Mesenchymal stem cell (in vitro differentiated cells and primary cell): ENCODE measurements around the gene LIMK1.

Experiments
- DNase-seq: peaks from one replicate; pipeline ENCODE4 v3.0.0-alpha.2; 2013
- H2AFZ ChIP-seq: one replicate; pipeline ENCODE4 v1.6.1; 2013; ENCODE audit warnings: low read depth, mild to moderate bottlenecking, control low read depth, inconsistent platforms, low read length, moderate library complexity
- H2AK5ac ChIP-seq: 2 replicates; pipeline ENCODE4 v1.6.1; 2013; ENCODE audit warnings: low read length, moderate library complexity, mild to moderate bottlenecking, inconsistent platforms; ENCODE audit not compliant: severe bottlenecking
- H2BK120ac ChIP-seq: one replicate; pipeline ENCODE4 v1.6.1; 2013; ENCODE audit warnings: low read depth, mild to moderate bottlenecking, inconsistent platforms, low read length, moderate library complexity
- H2BK12ac ChIP-seq, 2 experiments: one replicate each; pipeline ENCODE4 v1.6.1; 2013; ENCODE audit warnings: inconsistent platforms in 2 of 2, low read length in 2 of 2, mild to moderate bottlenecking in 2 of 2, moderate library complexity in 2 of 2, control low read depth in 1 of 2
- H2BK15ac ChIP-seq: one replicate; pipeline ENCODE4 v1.6.1; 2013; ENCODE audit warnings: mild to moderate bottlenecking, low read depth, inconsistent platforms; ENCODE audit not compliant: poor library complexity, severe bottlenecking
- H2BK5ac ChIP-seq: 2 replicates; pipeline ENCODE4 v1.6.1; 2013; ENCODE audit warnings: low read depth, mild to moderate bottlenecking, low read length, control low read depth, inconsistent platforms; ENCODE audit not compliant: poor library complexity, severe bottlenecking
- H3K14ac ChIP-seq, 2 experiments: one replicate each; pipeline ENCODE4 v1.6.1; 2013; ENCODE audit warnings: inconsistent platforms in 2 of 2, low read length in 2 of 2, control low read depth in 1 of 2, mild to moderate bottlenecking in 1 of 2, moderate library complexity in 1 of 2
- H3K18ac ChIP-seq, 2 experiments: one replicate each; pipeline ENCODE4 v1.6.1; 2013; ENCODE audit warnings: inconsistent platforms in 2 of 2, low read length in 2 of 2, control low read depth in 1 of 2, low read depth in 1 of 2, mild to moderate bottlenecking in 1 of 2
- H3K23ac ChIP-seq, 2 experiments: one replicate each; pipeline ENCODE4 v1.6.1; 2013; ENCODE audit warnings: inconsistent platforms in 2 of 2, low read length in 2 of 2, mild to moderate bottlenecking in 2 of 2, moderate library complexity in 2 of 2, control low read depth in 1 of 2
- H3K27ac ChIP-seq: 2 replicates; pipeline ENCODE4 v1.5.1; 2013; ENCODE audit warnings: mild to moderate bottlenecking, moderate library complexity, low read length, control low read depth, inconsistent platforms; ENCODE audit not compliant: poor library complexity, severe bottlenecking
- H3K27me3 ChIP-seq, 2 experiments: 2 replicates each; pipeline versions ENCODE4 v1.6.1 to v1.7.0; 2013; ENCODE audit warnings: low read length in 2 of 2, mild to moderate bottlenecking in 2 of 2, moderate library complexity in 2 of 2, control low read depth in 1 of 2, inconsistent platforms in 1 of 2; ENCODE audit not compliant: control insufficient read depth in 1 of 2, insufficient read depth in 1 of 2
- H3K36me3 ChIP-seq, 2 experiments: 2 replicates each; pipeline versions ENCODE4 v1.6.1 to v1.7.0; 2013; ENCODE audit warnings: low read length in 2 of 2, control low read depth in 1 of 2, inconsistent platforms in 1 of 2, low read depth in 1 of 2, mild to moderate bottlenecking in 1 of 2; ENCODE audit not compliant: insufficient read depth in 2 of 2, control insufficient read depth in 1 of 2
- H3K4ac ChIP-seq, 2 experiments: one replicate each; pipeline ENCODE4 v1.6.1; 2013; ENCODE audit warnings: inconsistent platforms in 2 of 2, low read length in 2 of 2, mild to moderate bottlenecking in 2 of 2, moderate library complexity in 2 of 2, control low read depth in 1 of 2, low read depth in 1 of 2
- H3K4me1 ChIP-seq: 2 replicates; pipeline ENCODE4 v1.6.1; 2013; ENCODE audit warnings: low read depth, low read length, control low read depth; ENCODE audit not compliant: control insufficient read depth, insufficient read depth
- H3K4me2 ChIP-seq: 2 replicates; pipeline ENCODE4 v1.6.1; 2013; ENCODE audit warnings: low read length, mild to moderate bottlenecking, inconsistent platforms; ENCODE audit not compliant: poor library complexity, severe bottlenecking
- H3K4me3 ChIP-seq, 2 experiments: 2 replicates each; pipeline versions ENCODE4 v1.5.1 to v1.7.0; 2013; ENCODE audit warnings: low read length in 2 of 2, mild to moderate bottlenecking in 2 of 2, control low read depth in 1 of 2, low read depth in 1 of 2; ENCODE audit not compliant: insufficient read depth in 1 of 2
- H3K79me1 ChIP-seq: replicated peaks from 2 replicates; pipeline ENCODE4 v1.6.1; 2013; ENCODE audit warnings: mild to moderate bottlenecking, control low read depth, low read length, inconsistent platforms; ENCODE audit not compliant: poor library complexity, severe bottlenecking
- H3K9ac ChIP-seq: 2 replicates; pipeline ENCODE4 v1.7.0; 2013; ENCODE audit warnings: mild to moderate bottlenecking, low read length, moderate library complexity
- H3K9me3 ChIP-seq: 2 replicates; pipeline ENCODE4 v1.7.0; 2013; ENCODE audit warnings: mild to moderate bottlenecking, low read length; ENCODE audit not compliant: control insufficient read depth
- H4K8ac ChIP-seq: one replicate; pipeline ENCODE4 v1.6.1; 2013; ENCODE audit warnings: inconsistent platforms, mild to moderate bottlenecking, low read length, moderate library complexity
- H4K91ac ChIP-seq: one replicate; pipeline ENCODE4 v1.6.1; 2013; ENCODE audit warnings: mild to moderate bottlenecking, low read length, inconsistent platforms
- WGBS: methylation state at CpG from one replicate; pipeline ENCODE4 v1.1.7; 2013; ENCODE audit warnings: mixed read lengths; 5-methylcytosine and 5-hydroxymethylcytosine counted together

LIMK1 gene

GRCh38 chr7:74130518-74130917 lies 46.9 kb downstream of the LIMK1 start:
- Histone ChIP-seq H2BK5ac (no peak overlapping the region), H2BK120ac (no peak overlapping the region), H2AK5ac (no peak overlapping the region), H3K18ac (no peak overlapping the region), H4K8ac (no peak overlapping the region), H3K4me2 (no peak overlapping the region), H2AFZ (no peak overlapping the region), H2BK15ac (no peak overlapping the region), H2BK12ac (no peak overlapping the region), H3K4ac (no peak overlapping the region), H3K9ac (no peak overlapping the region), H4K91ac (no peak overlapping the region), H3K4me3 (no peak overlapping the region), H3K27me3 (no peaks in the 10 kb centered on the region), H3K79me1 (no peaks in the 10 kb centered on the region), H3K14ac (no peak overlapping the region), H3K9me3 (no peaks in the 10 kb centered on the region), H3K4me1 (no peaks in the 10 kb centered on the region), H3K27ac (no peak overlapping the region), H3K23ac (no peak overlapping the region), H3K36me3 (no peaks in the 10 kb centered on the region)
- WGBS = 91% methylated on average over 4 of the region's 4 CpGs
- DNase-seq = no peak

- Histone ChIP-seq H2BK15ac (no peak overlapping the region), H3K79me1 (no peaks in the 10 kb centered on the region)
Observed at GRCh38 chr7:74134117-74134620, 50.6 kb downstream of the LIMK1 start.

GRCh38 chr7:74138334-74138867 lies 54.8 kb downstream of the LIMK1 start:
- no peak for DNase-seq
- H2BK15ac ChIP-seq = no peak overlapping the region
- H2AK5ac ChIP-seq = no peak overlapping the region
- no peak overlapping the region for H3K23ac ChIP-seq
- no peaks in the 10 kb centered on the region for H3K36me3 ChIP-seq
- no peak overlapping the region for H2BK5ac ChIP-seq
- H2BK120ac ChIP-seq = no peak overlapping the region
- no peaks in the 10 kb centered on the region for H3K79me1 ChIP-seq
- H3K4ac ChIP-seq = no peak overlapping the region
- no peak overlapping the region for H3K14ac ChIP-seq
- H3K27me3 ChIP-seq = no peaks in the 10 kb centered on the region
- H3K9me3 ChIP-seq = no peaks in the 10 kb centered on the region
- no peak overlapping the region for H3K4me3 ChIP-seq
- H2BK12ac ChIP-seq = no peak overlapping the region
- H2AFZ ChIP-seq = no peak overlapping the region
- H3K4me2 ChIP-seq = no peak overlapping the region
- peaks cover 5% of the 10 kb centered on the region for H3K4me1 ChIP-seq
- WGBS = 37% methylated on average over 12 of the region's 12 CpGs
- no peak overlapping the region for H3K27ac ChIP-seq
- H3K18ac ChIP-seq = no peak overlapping the region
- no peak overlapping the region for H4K8ac ChIP-seq
- no peak overlapping the region for H3K9ac ChIP-seq
- no peak overlapping the region for H4K91ac ChIP-seq

More at GRCh38 chr7:74134117-74134620, 50.6 kb downstream of the LIMK1 start:
- no peaks in the 10 kb centered on the region for H3K9me3 ChIP-seq
- H3K4me1 ChIP-seq = no peaks in the 10 kb centered on the region
- no peaks in the 10 kb centered on the region for H3K36me3 ChIP-seq
- no peak overlapping the region for H3K4me3 ChIP-seq
- DNase-seq = peak; percentile 19
- H3K14ac ChIP-seq = no peak overlapping the region
- H3K4ac ChIP-seq = no peak overlapping the region
- no peaks in the 10 kb centered on the region for H3K27me3 ChIP-seq
- no peak overlapping the region for H3K23ac ChIP-seq
- no peak overlapping the region for H2AFZ ChIP-seq
- no peak overlapping the region for H3K18ac ChIP-seq
- 89% methylated on average over 8 of the region's 8 CpGs for WGBS
- H2BK5ac ChIP-seq = no peak overlapping the region
- H3K9ac ChIP-seq = no peak overlapping the region
- no peak overlapping the region for H2BK12ac ChIP-seq
- H2AK5ac ChIP-seq = no peak overlapping the region
- no peak overlapping the region for H4K8ac ChIP-seq
- no peak overlapping the region for H3K4me2 ChIP-seq
- H2BK120ac ChIP-seq = no peak overlapping the region
- no peak overlapping the region for H3K27ac ChIP-seq
- no peak overlapping the region for H4K91ac ChIP-seq

GRCh38 chr7:74138945-74139843 lies 55.6 kb downstream of the LIMK1 start:
- H3K14ac ChIP-seq = no peak overlapping the region
- H3K23ac ChIP-seq = no peak overlapping the region
- no peak overlapping the region for H3K27ac ChIP-seq
- H2BK120ac ChIP-seq = no peak overlapping the region
- H4K8ac ChIP-seq = no peak overlapping the region
- no peak overlapping the region for H3K4me3 ChIP-seq
- WGBS = 66% methylated on average over 13 of the region's 16 CpGs
- no peak overlapping the region for H4K91ac ChIP-seq
- no peaks in the 10 kb centered on the region for H3K36me3 ChIP-seq
- H3K4me2 ChIP-seq = no peak overlapping the region
- no peak overlapping the region for H3K9ac ChIP-seq
- no peaks in the 10 kb centered on the region for H3K9me3 ChIP-seq
- peaks cover 5% of the 10 kb centered on the region for H3K4me1 ChIP-seq
- H3K27me3 ChIP-seq = no peaks in the 10 kb centered on the region
- no peak overlapping the region for H3K4ac ChIP-seq
- no peak for DNase-seq
- H2BK5ac ChIP-seq = no peak overlapping the region
- H3K18ac ChIP-seq = no peak overlapping the region
- no peak overlapping the region for H2AK5ac ChIP-seq
- no peaks in the 10 kb centered on the region for H3K79me1 ChIP-seq
- H2BK12ac ChIP-seq = no peak overlapping the region
- no peak overlapping the region for H2BK15ac ChIP-seq
- H2AFZ ChIP-seq = no peak overlapping the region
